Renal cortical epithelial cell (primary cell): ENCODE measurements around the gene EREG. TPM values are rescaled to one million over a fixed set of nuclear protein-coding genes. Genes with fewer than 3 reads are reported as not detected.

Experiments used
- DNase-seq: peaks from one replicate; pipeline ENCODE4 v3.0.0-alpha.2; 2011; ENCODE audit warnings: low read depth
- total RNA-seq: library from RNA; depleted of rRNA; stranded (reverse); fragments of >200 nt; gene quantifications from 2 replicates; pipeline ENCODE4 v1.2.3, GENCODE V29; 2014

The EREG gene
- total RNA-seq, 1 donor from 2014 or later = 2.0 TPM

GRCh38 chr4:74344031-74344430 is 20.9 kb upstream of the EREG start:
- DNase-seq = no peak

DNA sequence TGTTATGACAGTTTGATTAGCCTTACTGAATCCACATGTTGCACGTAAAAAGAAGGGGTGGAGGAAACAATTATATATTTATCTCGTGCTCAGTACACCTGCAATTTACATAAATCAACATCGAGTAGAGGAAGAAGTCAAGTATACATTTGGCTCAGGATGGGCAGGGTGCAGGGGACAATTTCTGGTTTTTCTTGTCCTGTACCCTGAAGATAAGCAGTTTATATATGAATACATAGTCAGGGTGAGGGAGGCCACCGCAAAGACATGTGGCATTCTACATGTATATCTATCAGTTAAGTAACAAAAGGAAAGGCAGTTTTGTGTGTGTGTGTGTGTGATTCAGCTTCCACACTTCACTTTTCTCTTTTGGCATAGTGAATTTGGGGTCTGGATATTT is 11.1 kb upstream of the EREG start:
- no peak for DNase-seq

- DNase-seq = no peak
Observed at GRCh38 chr4:74357965-74358364, 7.0 kb upstream of the EREG start.

DNA sequence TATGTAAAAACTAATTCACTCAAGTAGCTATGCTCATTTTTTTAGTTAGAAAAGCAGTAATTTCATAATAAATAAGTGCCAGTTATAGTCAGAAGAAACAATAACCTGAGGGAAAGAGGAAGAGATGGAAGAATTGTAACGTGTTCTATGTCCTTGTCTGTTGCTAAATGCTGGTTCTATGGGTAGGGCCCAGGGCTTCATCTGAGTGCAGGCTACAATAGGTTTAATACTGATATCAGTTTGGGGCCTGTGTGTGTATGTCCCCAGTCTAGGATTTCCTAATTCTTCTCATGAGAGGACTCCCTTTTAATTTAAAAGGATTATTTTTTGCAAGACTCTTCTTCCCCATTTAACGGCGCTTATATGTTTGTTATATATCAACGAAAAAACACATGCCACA is 3.3 kb upstream of the EREG start:
- DNase-seq = no peak

GRCh38 chr4:74362347-74362746 is 2.6 kb upstream of the EREG start:
- no peak for DNase-seq

- DNase-seq = no peak
Observed at GRCh38 chr4:74364256-74364651, 691 bp upstream of the EREG start.

DNA sequence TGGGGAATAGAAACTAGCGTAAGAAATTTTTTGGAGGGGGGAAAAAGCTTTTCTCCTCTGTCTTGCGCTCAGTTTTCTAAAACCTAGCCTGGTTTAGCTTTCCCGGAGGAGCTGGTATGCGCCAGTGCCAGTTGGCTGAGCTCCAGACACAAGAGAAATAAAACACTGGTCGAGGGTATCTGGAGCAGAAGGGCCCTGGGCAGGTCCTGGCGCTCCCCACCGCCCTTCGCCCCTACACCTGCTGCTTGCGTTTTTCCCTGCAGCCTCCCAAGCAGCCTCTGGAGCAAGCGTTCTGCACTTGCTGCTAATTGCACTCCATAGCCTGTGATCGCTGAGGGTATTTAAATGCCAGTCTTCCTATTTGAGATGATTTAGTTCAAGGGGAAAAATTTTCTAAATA is 816 bp downstream of the EREG start:
- DNase-seq = peak; percentile 33

DNA sequence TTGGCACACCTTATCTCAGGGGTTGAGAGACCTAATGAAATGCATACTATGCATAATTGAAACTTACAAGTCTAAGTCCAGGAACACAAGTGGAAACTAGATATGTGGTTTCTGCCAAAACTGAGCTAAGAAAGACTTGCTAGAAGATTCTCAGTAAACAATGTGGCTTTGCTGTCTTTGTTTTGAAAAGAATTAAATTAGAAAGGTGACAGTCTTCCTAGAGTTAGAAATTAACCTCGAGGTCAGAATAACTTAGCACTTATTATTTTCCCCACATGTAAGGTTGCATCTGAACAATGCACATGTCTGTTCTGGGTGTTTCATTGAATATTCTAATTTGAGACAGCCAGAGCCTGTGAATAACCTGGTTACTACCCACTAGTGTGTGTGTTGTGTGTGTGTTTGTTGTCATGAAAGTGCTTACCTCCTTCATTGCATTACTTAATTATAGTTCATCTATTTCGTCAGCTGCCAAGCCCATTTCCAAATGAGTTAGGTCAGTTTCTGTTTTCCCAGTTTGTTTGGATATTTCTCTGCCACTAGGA is 1.5 kb downstream of the EREG start:
- peak; percentile 58 for DNase-seq

DNA sequence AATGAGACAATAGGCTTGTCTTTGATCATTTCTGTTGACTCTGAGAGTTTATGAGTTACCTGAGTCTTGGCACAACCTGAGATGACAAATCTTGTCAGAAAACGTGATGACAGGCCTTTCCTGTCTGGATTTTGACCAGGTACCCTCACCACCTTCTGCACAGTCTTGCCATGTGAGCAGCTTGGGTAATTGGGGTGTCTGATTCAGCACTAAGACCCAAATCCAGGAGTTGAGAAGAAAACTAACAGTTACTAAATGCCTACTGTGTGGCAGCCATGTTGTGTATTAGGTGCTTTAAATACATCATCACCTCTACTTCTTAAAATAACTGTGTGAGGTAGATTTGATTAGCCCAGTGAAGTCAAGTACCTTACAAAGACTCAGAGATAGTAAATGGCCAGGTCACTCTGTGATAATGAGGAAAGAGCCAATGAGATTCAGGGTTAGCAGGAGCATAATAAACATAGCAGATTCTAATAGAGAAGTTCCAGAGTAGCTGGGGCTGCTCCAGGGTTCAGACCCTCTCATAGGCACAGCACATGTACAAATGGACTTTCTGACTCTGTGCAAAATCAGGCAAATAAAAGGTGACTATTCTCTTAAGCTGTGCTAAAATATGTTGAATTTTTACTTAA is 2.8 kb downstream of the EREG start:
- DNase-seq = peak; percentile 21

DNA sequence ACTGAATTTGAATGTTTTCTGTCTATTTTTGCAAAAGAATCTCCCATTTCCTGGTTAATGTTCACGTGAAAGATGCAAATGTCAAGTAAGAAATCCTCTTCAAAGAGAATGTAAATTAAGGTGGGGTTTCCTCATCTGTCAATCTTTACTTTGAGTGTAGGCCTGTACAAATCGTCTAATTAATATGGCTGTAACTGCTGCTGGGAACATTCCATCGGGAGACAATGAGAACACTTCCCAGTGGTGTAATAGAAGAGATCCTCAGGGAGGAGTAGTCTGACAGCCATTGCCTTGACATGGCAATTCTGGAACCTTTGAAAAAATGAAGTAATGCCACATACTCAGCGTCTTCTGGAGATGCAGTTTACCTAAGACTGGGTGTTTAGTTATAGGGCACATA is 3.7 kb downstream of the EREG start:
- DNase-seq = peak; percentile 21

- no peak for DNase-seq
Observed at GRCh38 chr4:74369855-74370254, 4.9 kb downstream of the EREG start.

GRCh38 chr4:74370912-74371311 is 6.0 kb downstream of the EREG start:
- peak; percentile 60 for DNase-seq

GRCh38 chr4:74374128-74374527 is 9.2 kb downstream of the EREG start:
- DNase-seq = no peak

- peak; percentile 90 for DNase-seq
Observed at GRCh38 chr4:74374561-74375327, 9.8 kb downstream of the EREG start.

- peak; percentile 64 for DNase-seq
Observed at GRCh38 chr4:74375824-74376426, 11.0 kb downstream of the EREG start.

GRCh38 chr4:74376888-74377483 is 12.0 kb downstream of the EREG start:
- DNase-seq = peak; percentile 77

GRCh38 chr4:74377714-74378113 is 12.8 kb downstream of the EREG start:
- no peak for DNase-seq

DNA sequence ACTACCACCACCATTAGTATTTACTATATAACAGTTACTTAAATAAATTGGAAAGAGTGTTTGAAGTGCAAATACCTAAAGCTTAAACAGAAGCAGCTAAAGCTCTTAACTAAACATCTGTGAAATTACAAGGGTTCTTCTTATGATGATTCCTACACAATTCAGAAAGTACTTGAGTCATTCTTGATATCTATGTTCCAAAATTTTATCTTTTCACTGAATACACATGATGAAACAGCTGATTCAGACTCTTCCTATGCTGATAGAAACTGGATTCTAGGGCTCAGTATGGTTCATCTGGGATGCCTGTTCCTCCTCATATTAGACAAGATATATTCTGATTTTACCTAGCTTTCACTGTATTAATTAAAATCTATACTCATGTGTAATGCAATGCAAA is 13.6 kb downstream of the EREG start:
- no peak for DNase-seq

GRCh38 chr4:74379912-74380311 is 15.0 kb downstream of the EREG start:
- DNase-seq = no peak

DNA sequence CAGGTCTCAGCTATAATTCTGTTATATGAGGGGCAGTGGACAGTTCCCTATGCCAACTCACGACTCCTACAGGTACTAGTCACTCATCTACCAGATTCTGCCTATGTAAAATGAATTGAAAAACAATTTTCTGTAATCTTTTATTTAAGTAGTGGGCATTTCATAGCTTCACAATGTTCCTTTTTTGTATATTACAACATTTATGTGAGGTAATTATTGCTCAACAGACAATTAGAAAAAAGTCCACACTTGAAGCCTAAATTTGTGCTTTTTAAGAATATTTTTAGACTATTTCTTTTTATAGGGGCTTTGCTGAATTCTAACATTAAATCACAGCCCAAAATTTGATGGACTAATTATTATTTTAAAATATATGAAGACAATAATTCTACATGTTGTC is 20.4 kb downstream of the EREG start:
- no peak for DNase-seq

DNA sequence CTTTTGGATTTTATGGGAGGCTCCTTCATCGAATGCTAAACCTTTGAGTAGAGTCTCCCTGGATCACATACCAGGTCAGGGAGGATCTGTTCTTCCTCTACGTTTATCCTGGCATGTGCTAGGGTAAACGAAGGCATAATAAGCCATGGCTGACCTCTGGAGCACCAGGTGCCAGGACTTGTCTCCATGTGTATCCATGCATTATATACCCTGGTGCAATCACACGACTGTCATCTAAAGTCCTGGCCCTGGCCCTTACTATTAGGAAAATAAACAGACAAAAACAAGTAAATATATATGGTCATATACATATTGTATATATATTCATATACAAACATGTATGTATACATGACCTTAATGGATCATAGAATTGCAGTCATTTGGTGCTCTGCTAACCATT is 21.2 kb downstream of the EREG start:
- DNase-seq = no peak

GRCh38 chr4:74387790-74388189 is 22.8 kb downstream of the EREG start:
- DNase-seq = no peak

DNA sequence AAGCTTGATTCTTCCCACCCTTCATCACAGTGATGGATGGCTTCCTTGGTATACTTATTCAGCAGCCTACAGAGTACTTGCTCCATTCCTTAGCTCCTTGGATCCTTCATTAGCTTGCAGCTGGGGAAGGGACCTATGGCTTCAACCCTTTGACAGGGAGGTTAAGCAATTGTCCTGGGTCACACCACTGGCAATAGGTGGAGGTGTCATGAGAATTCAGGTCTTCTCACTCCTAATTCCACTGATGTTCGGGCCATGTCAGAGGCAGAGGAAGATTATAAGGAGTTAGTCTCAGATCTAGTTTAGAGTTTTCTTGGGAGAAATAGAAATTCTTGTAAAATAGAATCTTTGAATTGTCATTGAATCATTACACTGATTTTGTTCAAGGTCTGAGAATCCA is 24.5 kb downstream of the EREG start:
- no peak for DNase-seq
